Mucosa of rectum (tissue), 2 donors: ENCODE data around the gene PFDN1.

Experiments
- H3K27ac ChIP-seq, 2 donors: one replicate each; pipeline ENCODE4 v1.7.0; 2013; ENCODE audit warnings: inconsistent platforms in 2 of 2, low read depth in 2 of 2, low read length in 2 of 2
- H3K27me3 ChIP-seq, 2 donors: one replicate each; pipeline ENCODE4 v1.7.0; 2013; ENCODE audit warnings: low read length in 2 of 2; ENCODE audit not compliant: control insufficient read depth in 2 of 2, insufficient read depth in 2 of 2
- H3K36me3 ChIP-seq, 2 donors: one replicate each; pipeline ENCODE4 v1.7.0; 2013; ENCODE audit warnings: low read length in 2 of 2; ENCODE audit not compliant: control insufficient read depth in 2 of 2, insufficient read depth in 2 of 2
- H3K4me1 ChIP-seq, 2 donors: one replicate each; pipeline ENCODE4 v1.7.0; 2013; ENCODE audit warnings: low read length in 2 of 2, mild to moderate bottlenecking in 1 of 2; ENCODE audit not compliant: control insufficient read depth in 2 of 2, insufficient read depth in 2 of 2
- H3K4me3 ChIP-seq, 2 donors: one replicate each; pipeline ENCODE4 v1.7.0; 2013; ENCODE audit warnings: low read length in 2 of 2
- H3K9ac ChIP-seq, 2 donors: one replicate each; pipeline ENCODE4 v1.7.0; 2013; ENCODE audit warnings: low read length in 2 of 2, low read depth in 1 of 2, mild to moderate bottlenecking in 1 of 2
- H3K9me3 ChIP-seq, 2 donors: one replicate each; pipeline ENCODE4 v1.7.0; 2013; ENCODE audit warnings: low read length in 2 of 2; ENCODE audit not compliant: control insufficient read depth in 2 of 2
- donor health status: healthy.
- donor health status: Normal muscosa, but diverticular disease.

Gene PFDN1

GRCh38 chr5:140220032-140220697, 82.7 kb downstream of the PFDN1 start:
- no peaks in the 10 kb centered on the region for H3K36me3 ChIP-seq
- H3K4me3 ChIP-seq: no peak overlapping the region
- H3K4me1 ChIP-seq: peaks cover 55 to 74% of the 10 kb centered on the region in 2 donors
- H3K9me3 ChIP-seq: no peaks in the 10 kb centered on the region
- H3K27me3 ChIP-seq: no peaks in the 10 kb centered on the region
- H3K9ac ChIP-seq: peak overlapping the region in 1 of 2 donors; percentile 34
- peak overlapping the region; percentile 70 to 82 for H3K27ac ChIP-seq

GRCh38 chr5:140219068-140219991, 83.6 kb downstream of the PFDN1 start:
- Histone ChIP-seq H3K27ac (peak overlapping the region; percentile 70 to 82), H3K4me1 (peaks cover 55 to 74% of the 10 kb centered on the region in 2 donors), H3K9me3 (no peaks in the 10 kb centered on the region), H3K9ac (peak overlapping the region in 1 of 2 donors; percentile 34), H3K4me3 (no peak overlapping the region), H3K27me3 (no peaks in the 10 kb centered on the region), H3K36me3 (no peaks in the 10 kb centered on the region)

DNA sequence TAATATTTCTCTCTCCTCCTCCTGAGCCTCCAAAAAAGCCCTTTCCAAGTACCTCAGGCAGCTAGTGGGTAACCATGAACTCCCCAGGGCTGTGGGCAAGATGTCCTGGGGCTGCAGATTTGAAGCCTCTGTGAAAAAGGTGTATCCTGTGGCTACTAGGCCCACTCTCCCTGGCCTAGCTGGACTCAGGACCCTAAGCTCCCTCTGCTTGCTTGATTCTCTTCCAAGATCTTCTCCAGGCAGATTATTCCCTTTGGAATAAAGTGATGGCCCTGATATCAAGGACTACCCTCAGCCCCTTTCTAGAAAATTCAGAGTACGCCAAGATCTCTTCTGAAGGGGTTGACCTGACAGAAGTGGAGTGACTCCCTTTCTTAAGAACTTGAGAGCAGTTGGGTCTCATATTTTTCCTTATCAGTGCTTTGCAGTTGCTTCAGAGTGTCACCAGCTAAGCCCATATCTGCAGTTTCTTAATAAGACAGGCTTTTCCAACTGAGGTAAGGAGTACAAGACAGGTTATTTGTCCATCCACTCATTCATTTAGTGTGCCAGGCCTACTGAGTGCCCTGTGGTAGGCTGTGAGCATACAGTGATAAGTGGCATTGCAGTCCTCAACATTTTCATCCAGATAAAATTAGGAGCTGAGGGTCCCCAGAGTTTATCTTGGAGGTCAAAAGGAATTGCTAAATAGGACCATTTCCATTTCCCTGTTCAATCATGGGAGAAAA, 85.4 kb downstream of the PFDN1 start:
- Histone ChIP-seq H3K4me1 (peaks cover 44 to 59% of the 10 kb centered on the region in 2 donors), H3K27me3 (no peaks in the 10 kb centered on the region), H3K9ac (no peak overlapping the region), H3K4me3 (no peak overlapping the region), H3K27ac (no peak overlapping the region), H3K9me3 (no peaks in the 10 kb centered on the region), H3K36me3 (no peaks in the 10 kb centered on the region)

GRCh38 chr5:140216478-140217074, 86.3 kb downstream of the PFDN1 start:
- Histone ChIP-seq H3K4me3 (no peak overlapping the region), H3K9me3 (no peaks in the 10 kb centered on the region), H3K27me3 (no peaks in the 10 kb centered on the region), H3K9ac (peak overlapping the region; percentile 5 to 62), H3K27ac (peak overlapping the region; percentile 62 to 87), H3K4me1 (peaks cover 37 to 50% of the 10 kb centered on the region in 2 donors), H3K36me3 (no peaks in the 10 kb centered on the region)

- Histone ChIP-seq H3K27me3 (no peaks in the 10 kb centered on the region), H3K9ac (no peak overlapping the region), H3K4me1 (peaks cover 28 to 38% of the 10 kb centered on the region in 2 donors), H3K36me3 (no peaks in the 10 kb centered on the region), H3K9me3 (no peaks in the 10 kb centered on the region), H3K27ac (no peak overlapping the region), H3K4me3 (no peak overlapping the region)
Observed at GRCh38 chr5:140215276-140215675, 87.6 kb downstream of the PFDN1 start.

- H3K27me3 ChIP-seq: no peaks in the 10 kb centered on the region
- peaks cover 24 to 34% of the 10 kb centered on the region in 2 donors for H3K4me1 ChIP-seq
- H3K9ac ChIP-seq: no peak overlapping the region
Observed at GRCh38 chr5:140214831-140215230, 88.1 kb downstream of the PFDN1 start.

DNA sequence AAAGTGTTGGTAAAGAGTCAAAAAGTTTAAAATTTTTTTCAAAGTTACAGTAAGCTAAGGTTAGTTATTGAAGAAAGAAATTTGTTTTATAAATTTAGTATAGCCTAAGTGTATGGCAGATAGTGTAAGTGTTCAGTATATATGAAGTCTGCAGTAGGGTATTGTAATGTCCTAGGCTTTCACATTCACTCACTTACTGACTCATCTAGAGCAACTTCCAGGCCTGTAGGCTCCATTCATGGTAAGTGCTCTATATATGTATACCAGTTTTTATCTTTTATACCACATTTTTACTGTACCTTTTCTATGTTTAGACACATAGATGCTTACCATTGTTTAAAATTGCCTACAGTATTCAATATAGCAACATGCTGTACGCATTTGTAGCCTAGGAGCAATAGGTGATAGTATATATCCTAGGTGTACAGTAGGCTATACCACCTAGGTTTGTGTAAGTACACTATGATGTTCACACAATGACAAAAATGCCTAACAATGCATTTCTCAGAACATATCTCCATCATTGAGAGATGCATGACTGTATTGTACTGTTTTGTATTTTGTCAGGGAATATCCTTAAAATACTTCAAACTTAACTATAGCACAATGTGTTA, 89.4 kb downstream of the PFDN1 start:
- H3K36me3 ChIP-seq: no peaks in the 10 kb centered on the region
- H3K27me3 ChIP-seq: no peaks in the 10 kb centered on the region
- H3K4me3 ChIP-seq: no peak overlapping the region

More at GRCh38 chr5:140214831-140215230, 88.1 kb downstream of the PFDN1 start:
- Histone ChIP-seq H3K36me3 (no peaks in the 10 kb centered on the region), H3K4me3 (no peak overlapping the region), H3K9me3 (no peaks in the 10 kb centered on the region), H3K27ac (no peak overlapping the region)

GRCh38 chr5:140208065-140208464, 94.8 kb downstream of the PFDN1 start:
- H3K4me1 ChIP-seq: no peaks in the 10 kb centered on the region
- no peak overlapping the region for H3K27ac ChIP-seq
- no peaks in the 10 kb centered on the region for H3K27me3 ChIP-seq
- no peak overlapping the region for H3K4me3 ChIP-seq
- peaks cover 0 to 4% of the 10 kb centered on the region in 2 donors for H3K36me3 ChIP-seq
- H3K9me3 ChIP-seq: no peaks in the 10 kb centered on the region
- H3K9ac ChIP-seq: no peak overlapping the region

More for the DNA sequence above, 89.4 kb downstream of the PFDN1 start:
- no peak overlapping the region for H3K27ac ChIP-seq
- no peaks in the 10 kb centered on the region for H3K9me3 ChIP-seq
- H3K4me1 ChIP-seq: peaks cover 14 to 24% of the 10 kb centered on the region in 2 donors
- no peak overlapping the region for H3K9ac ChIP-seq

GRCh38 chr5:140207250-140207964, 95.5 kb downstream of the PFDN1 start:
- Histone ChIP-seq H3K9me3 (no peaks in the 10 kb centered on the region), H3K4me1 (no peaks in the 10 kb centered on the region), H3K27me3 (no peaks in the 10 kb centered on the region), H3K9ac (no peak overlapping the region), H3K36me3 (peaks cover 0 to 4% of the 10 kb centered on the region in 2 donors), H3K4me3 (no peak overlapping the region), H3K27ac (no peak overlapping the region)
